Liver (tissue), 3 donors: ENCODE measurements around the gene ANKS1A.

Source experiments
- CTCF ChIP-seq: fragments of 150-350 bp; IDR thresholded peaks from 2 replicates; pipeline ENCODE4 v1.5.1; 2017; ENCODE audit warnings: improper control_type of control experiment, low read depth, low read length; ENCODE audit not compliant: missing input control
- GABPA ChIP-seq, 2 donors: IDR thresholded peaks in 1 of 2; conservative IDR thresholded peaks in 1 of 2; 2 replicates each; pipeline ENCODE4 v1.6.1; 2016; ENCODE audit warnings: antibody characterized with exemption in 2 of 2, mild to moderate bottlenecking in 1 of 2, moderate library complexity in 1 of 2
- JUND ChIP-seq, 2 donors: IDR thresholded peaks; 2 replicates each; pipeline ENCODE4 v1.6.1; 2016; ENCODE audit warnings: antibody characterized with exemption in 2 of 2
- RAD21 ChIP-seq, 2 donors: IDR thresholded peaks; 2 replicates each; pipeline ENCODE4 v1.6.1; 2016; ENCODE audit warnings: antibody characterized with exemption in 2 of 2, mild to moderate bottlenecking in 2 of 2
- YY1 ChIP-seq: IDR thresholded peaks from 2 replicates; pipeline ENCODE4 v1.6.1; 2016; ENCODE audit warnings: antibody characterized with exemption, mild to moderate bottlenecking
- donor health status: healthy.
- donor health status: healthy.

- TF ChIP-seq CTCF (no peak), YY1 (no peak), GABPA (IDR thresholded peaks at IDR 0.05 in 1 of 2, conservative IDR thresholded peaks at IDR 0.05 in 1 of 2) (no peak), RAD21 (IDR thresholded peaks at IDR 0.05) (no peak), JUND (IDR thresholded peaks at IDR 0.05) (no peak)
These were observed 159.6 kb downstream of the ANKS1A start for GRCh38 chr6:35048631-35049083.
